Measurements from ENCODE around the gene MAS1. TPM values are rescaled to one million over a fixed set of nuclear protein-coding genes. Genes with fewer than 3 reads are reported as not detected.

Gene MAS1
- total and polyA plus RNA-seq, 2 of the 13 experiments (the other 11 are each of a cell fraction or from before 2014, with no cell fraction given), result not detected

- TF ChIP-seq DMTF1 (CRISPR knock-in tag; IDR thresholded peaks at IDR 0.05), result no peak
- TF ChIP-seq ZMYM4 (CRISPR knock-in tag; IDR thresholded peaks at IDR 0.05), result no peak
- no peak for TF ChIP-seq JUN (CRISPR knock-in tag; IDR thresholded peaks at IDR 0.05)
Observed at GRCh38 chr6:159904497-159904911, 13.7 kb downstream of the MAS1 start (continued).

- POLR2A ChIA-PET, result no interaction called here
- ATAC-seq, result no peak
- intact Hi-C loops (cut with micrococcal nuclease; ENCODE audit: unreplicated experiment), result no loop called here
- Histone ChIP-seq H3K9me3 (ENCODE audit: low read length) (no peaks in the 10 kb centered on the region), H3K4me2 (ENCODE audit: low read depth, low read length) (no peak overlapping the region), H4K20me1 (ENCODE audit: insufficient read depth, low read length) (no peaks in the 10 kb centered on the region), H3K79me2 (ENCODE audit: insufficient read depth, low read length) (no peaks in the 10 kb centered on the region), H3K4me1 (ENCODE audit: insufficient read depth, low read length) (no peaks in the 10 kb centered on the region), H3K27ac (ENCODE audit: extremely low read length, insufficient read depth, low read length) (no peak overlapping the region), H3K27me3 (ENCODE audit: control insufficient read depth in 1 of 2, insufficient read depth in 2 of 2, low read length in 2 of 2) (peaks cover 5 to 65% of the 10 kb centered on the region in 2 experiments; a peak in 4 of 5 replicates), H2AFZ (ENCODE audit: low read length) (no peak overlapping the region), H3K36me3 (replicated peaks in 1 of 2; ENCODE audit: control insufficient read depth in 1 of 2, insufficient read depth in 2 of 2, low read length in 2 of 2) (no peaks in the 10 kb centered on the region), H3K4me3 (replicated peaks in 1 of 3; ENCODE audit: insufficient read depth in 1 of 3, low read depth in 2 of 3, low read length in 3 of 3) (no peak overlapping the region), H3K9ac (ENCODE audit: insufficient read depth, low read depth, low read length) (no peak overlapping the region)
- 58% methylated on average over 3 of the region's 3 CpGs for WGBS (ENCODE audit: low lambda C conversion rate)
- in situ Hi-C loops (cut with HindIII; ENCODE audit: extremely low pct_ligation_motif_present, low pct_unique_long_range_greater_than_20kb), result no loop called here
- DNase-seq (ENCODE audit: low spot score), result no peak
- CTCF ChIA-PET (ENCODE audit: low intra/inter-chr PET ratio, low total read pairs), result no interaction called here
- FAIRE-seq, result no peak
- BruUV-seq (replicated peaks), result no TSS peak
- TF ChIP-seq MAX (IDR thresholded peaks at IDR 0.05) (no peak), YEATS4 (CRISPR knock-in tag; IDR thresholded peaks at IDR 0.05; ENCODE audit: borderline replicate concordance) (no peak), POLR2G (IDR thresholded peaks at IDR 0.05; ENCODE audit: low read depth, low read length) (no peak), FOXJ3 (CRISPR knock-in tag; IDR thresholded peaks at IDR 0.05; ENCODE audit: borderline replicate concordance) (no peak), GMEB1 (CRISPR knock-in tag; IDR thresholded peaks at IDR 0.05; ENCODE audit: borderline replicate concordance) (no peak), ZNF367 (CRISPR knock-in tag; IDR thresholded peaks at IDR 0.05; ENCODE audit: borderline replicate concordance) (no peak), ZNF576 (CRISPR knock-in tag; IDR thresholded peaks at IDR 0.05) (no peak), BCLAF1 (IDR thresholded peaks at IDR 0.05) (no peak), ZBTB14 (CRISPR knock-in tag; IDR thresholded peaks at IDR 0.05) (no peak), CSRNP2 (CRISPR knock-in tag; conservative IDR thresholded peaks at IDR 0.05; ENCODE audit: low read depth) (no peak)
Observed at GRCh38 chr6:159906400-159906799, 15.6 kb downstream of the MAS1 start.

Measured in HepG2 (cell line).